NCI-H187 (cell line): Measurements from ENCODE around the gene PPP1R9A.

Experiments
- DNase-seq, 2 experiments: peaks; one replicate each; lab custom pipeline; 2025; lab: John Stamatoyannopoulos, UW

Gene PPP1R9A

GRCh38 chr7:95035295-95035694, 127.9 kb downstream of the PPP1R9A start:
- no peak for DNase-seq

- DNase-seq: no peak
These were observed 133.6 kb downstream of the PPP1R9A start for GRCh38 chr7:95041031-95041430.

DNA sequence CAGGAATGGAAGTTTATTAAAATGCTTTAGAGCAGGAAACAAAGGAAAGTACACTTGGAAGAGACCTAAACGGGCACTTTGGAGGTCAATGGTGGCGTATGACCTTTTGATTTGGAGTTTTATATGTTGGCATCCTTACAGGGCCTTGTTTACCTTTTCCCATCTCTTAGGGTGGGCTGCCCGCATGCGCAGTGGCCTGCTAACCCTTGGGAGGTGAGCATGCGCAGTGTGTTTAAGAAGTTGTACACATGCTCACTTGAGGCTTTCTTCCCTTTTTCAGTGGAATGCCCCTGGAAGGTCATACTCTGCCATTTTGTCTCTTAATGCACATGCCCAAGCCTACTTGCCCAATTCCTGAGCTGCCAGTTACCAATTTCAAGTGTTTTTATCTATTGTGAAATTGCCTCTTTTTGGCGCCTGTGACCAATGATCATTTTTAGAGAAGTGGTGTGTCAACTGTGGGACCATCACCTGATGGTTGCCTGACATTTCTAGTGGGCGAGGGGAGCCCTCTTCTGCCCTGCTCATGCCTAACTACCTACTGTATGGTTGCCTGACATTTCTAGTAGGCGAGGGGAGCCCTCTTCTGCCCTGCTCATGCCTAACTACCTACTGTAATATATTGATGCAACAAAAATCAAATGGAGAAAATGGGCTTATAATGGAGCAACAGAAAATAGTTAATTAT, 138.0 kb downstream of the PPP1R9A start:
- DNase-seq: no peak

DNA sequence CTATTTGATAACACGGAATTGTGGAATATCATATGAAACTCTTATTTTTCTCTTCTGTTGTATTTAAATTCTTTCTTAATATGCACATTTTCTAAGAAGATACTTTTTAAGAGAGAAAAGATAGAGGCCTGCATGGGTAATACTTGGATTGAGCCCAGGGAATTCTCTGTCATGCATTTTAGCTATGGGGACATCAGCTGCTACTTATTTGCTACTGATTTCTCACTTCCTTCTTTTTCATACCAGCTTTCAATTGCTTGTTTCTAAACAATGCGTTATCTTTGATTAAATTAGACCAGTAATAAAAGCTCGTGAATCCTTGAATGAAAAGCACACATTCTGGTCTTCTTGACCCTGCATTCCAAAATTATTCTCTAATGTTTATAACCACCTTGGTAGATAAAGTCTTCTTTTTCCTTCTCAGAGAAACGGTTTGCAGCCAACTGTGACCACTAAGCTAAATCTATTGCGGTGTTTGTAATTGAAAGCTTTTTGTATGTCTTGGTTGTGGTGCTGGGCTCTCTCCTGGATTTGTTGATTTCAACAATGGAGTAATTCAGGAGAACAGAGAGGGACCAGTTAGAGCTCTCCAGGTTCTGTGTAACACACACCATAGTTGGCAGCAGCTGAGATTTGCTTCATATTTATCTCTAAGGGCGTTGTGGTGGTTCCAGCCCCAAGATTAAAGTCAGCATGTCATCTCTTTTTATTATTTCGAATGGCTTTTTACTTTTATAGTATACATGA, 139.3 kb downstream of the PPP1R9A start:
- DNase-seq: no peak

GRCh38 chr7:95047291-95047690, 139.9 kb downstream of the PPP1R9A start:
- no peak for DNase-seq

GRCh38 chr7:95052566-95053094, 145.2 kb downstream of the PPP1R9A start:
- no peak for DNase-seq

- DNase-seq: no peak
These were observed 147.0 kb downstream of the PPP1R9A start for GRCh38 chr7:95054386-95054785.

DNA sequence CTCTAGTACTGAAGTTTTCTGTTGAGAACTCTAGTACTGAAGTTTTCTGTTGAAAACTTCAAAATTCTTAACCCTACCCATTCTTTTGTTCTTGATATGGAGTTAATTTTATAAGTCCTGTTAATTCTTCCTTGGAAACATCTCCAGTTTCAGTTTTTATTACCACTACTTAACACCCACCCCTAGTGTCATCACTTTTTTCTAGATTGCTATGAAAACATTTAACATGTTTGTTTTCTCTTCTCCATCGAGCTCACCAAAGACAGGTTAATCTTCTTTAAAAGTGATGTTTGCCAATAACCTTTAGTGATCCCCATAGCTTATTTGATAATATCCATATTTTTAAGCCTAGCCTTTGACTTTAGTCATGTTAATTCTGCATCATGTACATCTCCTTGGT, 147.9 kb downstream of the PPP1R9A start:
- no peak for DNase-seq

- no peak for DNase-seq
These were observed 148.8 kb downstream of the PPP1R9A start for GRCh38 chr7:95056107-95056739.

DNA sequence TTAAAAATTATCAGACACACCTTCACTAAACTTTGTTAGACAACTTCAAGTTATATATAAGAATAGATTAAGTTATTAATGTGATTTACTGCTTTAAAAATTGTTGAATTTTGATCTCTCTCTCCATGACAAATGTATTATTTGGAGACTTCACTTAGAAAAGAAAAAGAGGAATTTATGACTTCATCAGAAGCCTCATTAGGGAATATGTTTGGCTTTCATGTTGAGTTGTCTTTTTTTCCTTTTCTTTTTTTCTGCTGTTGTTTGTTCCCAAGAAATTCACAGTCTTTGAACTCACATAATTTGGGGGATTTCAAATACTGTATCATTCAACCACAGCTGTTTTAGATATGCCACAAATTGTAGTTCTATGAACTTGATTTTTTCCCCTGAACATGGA, 149.5 kb downstream of the PPP1R9A start:
- DNase-seq: no peak

DNA sequence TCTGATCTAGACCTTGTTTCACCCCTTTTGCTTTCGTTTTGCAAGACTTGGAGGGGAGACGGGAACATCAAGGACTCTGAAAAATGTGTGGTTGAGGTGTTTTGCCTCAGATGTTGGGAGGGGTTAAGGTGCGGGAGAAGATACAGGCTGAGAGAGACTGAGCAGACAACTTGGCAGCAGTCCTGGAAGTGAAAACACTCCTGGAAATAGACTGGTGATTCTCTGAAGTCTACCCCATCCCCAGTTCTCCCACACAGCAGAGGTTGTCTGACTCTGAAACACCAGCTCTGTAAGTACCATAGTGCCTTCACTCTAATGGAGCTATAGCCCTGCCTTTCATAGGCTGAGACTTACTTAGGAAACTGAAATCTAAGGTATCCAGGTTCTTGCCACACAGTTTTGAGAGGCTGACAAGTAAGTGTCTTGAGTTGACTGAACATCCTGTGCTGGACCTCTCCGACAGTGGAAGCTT, 152.5 kb downstream of the PPP1R9A start:
- no peak for DNase-seq

DNA sequence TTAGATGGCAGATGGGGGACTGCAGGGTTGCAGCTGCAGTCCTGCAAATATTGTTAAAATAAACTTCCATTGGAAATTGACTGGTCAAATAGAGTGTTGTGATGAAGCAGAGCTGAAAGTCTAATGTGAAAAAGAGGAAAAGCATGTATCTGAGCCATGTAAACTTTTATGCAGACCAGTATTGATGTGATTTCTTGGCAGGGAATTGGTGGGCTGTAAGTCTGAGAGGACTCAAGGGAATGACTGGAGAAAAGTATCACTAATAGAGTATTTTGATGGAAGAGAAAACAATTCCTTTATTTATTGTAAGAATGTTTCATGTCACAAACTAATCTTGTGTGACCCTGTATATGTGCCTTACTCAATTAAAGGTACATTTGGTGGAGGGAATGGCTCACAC, 155.5 kb downstream of the PPP1R9A start:
- no peak for DNase-seq

DNA sequence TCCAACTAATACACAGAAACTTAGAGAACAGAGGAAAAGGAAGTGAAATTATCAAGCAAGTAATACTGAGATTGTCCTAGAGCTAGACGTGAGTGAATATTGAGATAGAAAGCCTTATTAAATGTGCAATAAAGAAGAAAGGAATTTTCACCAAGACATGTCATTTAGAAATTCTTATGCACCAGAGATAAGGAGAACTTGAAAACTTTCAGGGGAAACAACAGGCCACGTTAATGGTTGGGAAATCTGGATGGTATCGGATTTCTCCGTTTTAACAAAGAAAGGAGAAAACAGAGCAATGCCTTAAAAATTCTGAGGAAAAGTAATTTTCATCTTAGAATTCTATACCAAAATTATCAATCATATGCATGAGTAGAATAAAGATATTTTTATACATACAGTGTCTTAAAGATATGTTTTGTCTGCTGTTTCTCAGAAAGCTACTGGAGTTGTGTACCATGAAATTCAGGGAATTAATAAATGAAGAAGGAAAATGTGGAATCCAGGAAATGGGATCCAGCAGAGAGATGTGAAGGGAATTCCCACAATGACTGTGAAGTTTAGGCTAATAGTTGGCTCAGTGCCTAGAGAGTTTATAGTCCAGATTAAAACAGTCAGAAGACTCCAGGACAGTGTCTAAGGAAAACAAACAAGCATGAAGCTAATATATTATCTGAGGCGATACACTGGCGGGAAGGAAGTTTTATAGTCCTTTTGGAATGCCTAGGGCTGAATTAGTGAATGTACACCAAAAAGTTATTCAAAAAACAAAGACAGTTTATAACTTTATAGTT, 159.5 kb downstream of the PPP1R9A start:
- no peak for DNase-seq

DNA sequence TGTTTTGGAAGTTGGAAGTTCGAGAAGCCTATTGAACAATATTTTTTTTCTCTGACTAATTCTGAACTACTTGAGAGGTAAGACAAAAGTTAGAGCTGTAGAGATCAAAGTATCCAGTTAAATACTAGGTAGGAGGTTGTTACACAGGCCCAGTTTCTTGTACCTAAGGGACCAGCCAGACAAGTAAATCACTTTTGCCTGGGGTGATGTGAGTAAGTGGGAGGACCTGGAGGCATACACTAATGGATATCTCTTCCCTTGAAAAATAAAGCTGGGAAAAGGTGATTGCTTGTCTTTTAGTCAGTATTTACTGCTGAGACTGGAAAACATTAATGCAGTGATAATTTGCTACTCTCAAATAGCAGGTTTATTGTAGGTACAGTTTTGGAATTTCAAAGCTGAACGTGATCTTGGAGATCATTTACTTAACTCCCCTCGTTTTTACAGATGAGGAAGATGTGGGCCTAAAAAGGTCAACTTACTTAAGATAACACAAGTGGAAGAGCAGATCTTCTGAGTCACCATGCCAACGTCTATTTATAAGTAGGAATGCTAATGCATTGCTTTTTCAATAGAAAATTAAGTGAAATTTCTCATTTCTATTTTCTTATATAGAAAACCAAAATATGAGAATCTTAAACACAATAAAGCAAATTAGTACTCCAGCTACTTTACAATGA, 181.3 kb downstream of the PPP1R9A start:
- no peak for DNase-seq

DNA sequence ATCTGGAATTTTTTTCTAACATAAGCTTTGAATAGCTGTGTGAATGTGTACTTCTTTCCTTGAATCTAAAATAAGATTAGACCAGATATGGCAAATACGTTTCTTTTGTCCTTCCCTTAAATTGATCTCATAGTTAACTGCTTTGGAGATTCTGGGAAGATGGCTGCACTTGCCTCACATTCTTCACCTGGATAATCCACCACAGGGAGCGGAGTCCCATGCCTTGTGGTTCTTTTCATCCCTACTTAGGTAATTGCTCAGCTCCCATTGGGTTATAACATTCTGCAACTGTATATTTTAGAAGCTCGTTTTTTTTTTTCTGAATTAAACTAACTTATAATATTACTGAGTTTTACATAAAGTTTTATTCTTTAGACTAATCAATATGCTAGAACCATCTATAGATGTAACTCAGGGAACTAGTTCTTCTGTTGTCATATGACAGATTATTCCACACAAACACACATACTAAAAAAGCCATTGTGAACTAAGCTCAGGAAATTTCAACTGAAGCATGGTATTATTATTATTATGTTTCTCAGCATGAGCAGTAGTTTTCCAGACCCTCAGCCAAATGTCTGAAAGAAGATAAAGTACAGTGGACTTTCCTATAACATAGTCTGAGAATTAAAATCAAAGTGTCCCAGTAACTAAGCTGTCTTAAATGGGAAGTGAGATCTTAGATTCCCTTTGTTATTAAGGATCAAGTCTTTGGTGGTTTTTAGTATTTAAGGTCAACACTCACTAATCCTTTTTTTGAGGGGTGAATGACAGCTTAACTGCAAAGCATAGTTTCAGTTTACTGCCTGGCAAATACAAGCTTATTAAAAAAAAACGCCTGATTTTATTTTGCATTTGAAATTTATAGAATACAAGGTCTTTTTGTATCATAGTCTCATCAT, 182.3 kb downstream of the PPP1R9A start:
- DNase-seq: no peak

DNA sequence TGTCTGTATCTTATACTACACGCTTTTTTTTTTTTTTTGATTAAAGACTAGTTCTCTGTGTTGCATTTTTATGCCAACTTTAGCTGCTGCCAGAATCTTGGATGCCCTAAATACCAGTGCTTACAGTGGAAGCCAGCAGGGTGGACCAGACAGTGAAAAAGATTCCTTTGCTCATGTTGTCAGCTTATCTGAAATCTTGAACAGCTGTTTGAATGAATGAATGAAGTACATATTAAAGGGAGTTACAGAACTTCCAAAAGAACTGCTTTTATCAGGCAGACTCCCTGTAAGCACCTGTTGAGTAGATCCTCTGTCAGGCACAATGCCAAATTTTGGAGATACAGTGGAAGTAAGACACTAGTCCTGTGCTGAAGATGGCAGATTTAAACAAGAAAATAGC, 184.9 kb downstream of the PPP1R9A start:
- no peak for DNase-seq

DNA sequence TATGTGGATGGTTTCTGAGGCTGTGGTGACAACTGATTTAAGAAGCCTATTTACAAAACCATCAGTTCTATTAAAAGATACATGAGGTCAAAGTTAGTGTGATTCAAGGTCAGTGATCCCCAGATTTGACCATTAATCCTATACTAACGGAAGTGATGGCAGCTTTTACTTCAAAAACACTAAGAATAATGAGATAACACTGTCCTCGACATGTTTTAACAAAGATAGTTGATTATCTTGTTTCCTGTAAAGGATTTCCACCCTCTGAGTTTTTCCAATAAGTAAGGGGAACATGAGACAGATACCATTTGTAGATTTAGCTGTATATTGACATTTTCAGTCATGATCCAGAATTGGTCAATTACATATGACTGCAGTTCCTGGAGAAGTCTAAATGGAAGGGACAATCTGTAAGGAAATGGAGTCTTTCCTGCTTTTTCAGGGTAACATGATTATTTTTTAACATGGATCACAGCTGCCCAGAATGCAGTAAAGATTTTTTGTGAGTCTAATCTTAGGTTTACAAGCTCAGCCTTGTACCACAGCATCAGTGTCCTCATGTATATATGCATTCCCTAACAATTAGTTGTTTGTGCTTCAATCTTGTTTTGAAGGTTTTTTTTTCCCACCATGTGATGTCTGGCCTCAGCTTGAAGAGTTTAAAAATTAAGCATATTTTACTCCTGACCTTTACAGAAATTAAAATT, 188.0 kb downstream of the PPP1R9A start:
- DNase-seq: no peak

- DNase-seq: no peak
These were observed 188.7 kb downstream of the PPP1R9A start for GRCh38 chr7:95095966-95096540.

DNA sequence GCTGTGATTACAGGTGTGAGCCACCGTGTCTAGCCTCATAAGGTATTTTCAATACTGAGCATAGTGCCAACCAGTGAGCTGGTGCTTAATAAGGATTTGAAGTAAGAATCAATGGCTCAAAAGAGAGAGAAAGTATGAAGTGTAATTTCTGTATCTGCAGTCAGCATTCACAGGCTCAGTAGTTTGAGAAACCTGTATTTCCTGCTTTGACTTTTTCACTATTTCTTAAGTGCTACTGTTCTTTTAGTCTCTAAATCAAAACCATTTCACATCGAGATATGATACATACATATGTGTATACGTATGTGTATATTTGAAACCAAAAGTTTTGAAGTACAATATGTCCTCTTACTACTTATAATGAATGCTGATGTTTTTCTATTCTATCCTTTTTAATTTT, 189.9 kb downstream of the PPP1R9A start:
- no peak for DNase-seq
